ENCODE measurements around the gene PRSS22. TPM values are rescaled to one million over a fixed set of nuclear protein-coding genes. Genes with fewer than 3 reads are reported as not detected.

The PRSS22 gene
- total and polyA plus RNA-seq, 2 experiments from 2014 or later = 1.3 to 2.0 TPM

GRCh38 chr16:2825049-2825742, 32.8 kb downstream of the PRSS22 start:
- H3K27me3 Mint-ChIP-seq (ENCODE audit: insufficient read depth, low read depth, poor library complexity) = peaks cover 5% of the 10 kb centered on the region

More at GRCh38 chr16:2825049-2825742, 32.8 kb downstream of the PRSS22 start:
- Histone ChIP-seq H3F3A (replicated peaks; ENCODE audit: low read depth) (no peaks in the 10 kb centered on the region), H4K20me1 (replicated peaks; ENCODE audit: insufficient read depth) (no peaks in the 10 kb centered on the region), H3K4me1 (ENCODE audit: insufficient read depth) (no peaks in the 10 kb centered on the region), H3K79me2 (replicated peaks; ENCODE audit: insufficient read depth) (no peaks in the 10 kb centered on the region), H3K36me3 (ENCODE audit: insufficient read depth) (no peaks in the 10 kb centered on the region), H3K27ac (ENCODE audit: low read depth) (no peak overlapping the region), H3K4me2 (no peak overlapping the region), H2AFZ (no peak overlapping the region), H3K9me2 (ENCODE audit: insufficient read depth) (no peaks in the 10 kb centered on the region), H3K27me3 (ENCODE audit: insufficient read depth) (no peaks in the 10 kb centered on the region), H3K4me3 (no peak overlapping the region)
- Mint-ChIP-seq H3K9me3 (no peaks in the 10 kb centered on the region), H3K4me1 (no peaks in the 10 kb centered on the region), H3K36me3 (ENCODE audit: low read depth) (no peaks in the 10 kb centered on the region), H3K27ac (no peak overlapping the region), H3K4me3 (no peak overlapping the region; the same call in 2 of the 3 replicates)
- ATAC-seq (no peak), DNase-seq (ENCODE audit: low spot score) (no peak)
- TF ChIP-seq STAT1 (IDR thresholded peaks at IDR 0.05; ENCODE audit: unreplicated experiment) (no peak), ZNF462 (CRISPR knock-in tag; IDR thresholded peaks at IDR 0.05) (no peak), EZH2 (IDR thresholded peaks at IDR 0.05; ENCODE audit: low read depth, unreplicated experiment) (no peak), ZNF114 (CRISPR knock-in tag; IDR thresholded peaks at IDR 0.05) (no peak), ETS1 (IDR thresholded peaks at IDR 0.05) (no peak), JUNB (IDR thresholded peaks at IDR 0.05; ENCODE audit: unreplicated experiment) (no peak), NANOG (IDR thresholded peaks at IDR 0.05; ENCODE audit: borderline replicate concordance) (no peak), POLR2AphosphoS5 (IDR thresholded peaks at IDR 0.05; ENCODE audit: low read depth) (no peak), EZH2phosphoT487 (IDR thresholded peaks at IDR 0.05; ENCODE audit: unreplicated experiment) (no peak), CREB1 (CRISPR knock-in tag; IDR thresholded peaks at IDR 0.05; ENCODE audit: low read depth) (no peak), REST (IDR thresholded peaks at IDR 0.05; ENCODE audit: unreplicated experiment) (no peak), CTCF (conservative IDR thresholded peaks at IDR 0.05; ENCODE audit: low read depth in 2 of 2) (no peak), ZNF331 (CRISPR knock-in tag; IDR thresholded peaks at IDR 0.05; ENCODE audit: low read depth) (no peak)

Measured in GM23338 (cell line).